NCI-H2227 (cell line): ENCODE data around the gene TMEM163.
A peak's percentile ranks its signal among the peaks of the same experiment; 100 is the strongest.
"Not testable (repeated sequence)": the region's sequence is repeated elsewhere in the genome, so short reads cannot be mapped to it uniquely, and the experiment has no call there.

Source experiments
- DNase-seq: peaks from one replicate; lab custom pipeline; 2025; ENCODE audit not compliant: unreplicated experiment; lab: John Stamatoyannopoulos, UW

Gene TMEM163

DNA sequence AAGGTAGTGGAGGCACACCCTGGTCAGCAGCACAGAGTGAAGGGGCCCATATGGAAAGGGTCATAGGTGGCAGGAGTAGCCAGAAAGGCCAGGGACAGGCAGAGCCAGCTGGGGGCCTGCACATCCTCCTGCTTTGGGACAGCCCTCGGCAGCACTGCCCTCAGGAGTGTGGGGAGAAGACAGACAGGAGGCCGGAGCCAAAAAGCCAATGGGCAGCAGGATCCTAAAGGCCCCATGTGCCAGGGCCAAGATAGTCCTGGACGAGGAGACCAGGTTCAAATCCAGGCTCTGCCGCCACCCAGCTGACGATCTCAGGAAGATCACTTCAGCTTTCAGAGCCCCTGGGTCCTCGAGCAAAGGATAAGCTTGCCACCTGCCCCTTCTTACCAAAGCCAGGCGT is 220.1 kb downstream of the TMEM163 start:
- DNase-seq: no peak

DNA sequence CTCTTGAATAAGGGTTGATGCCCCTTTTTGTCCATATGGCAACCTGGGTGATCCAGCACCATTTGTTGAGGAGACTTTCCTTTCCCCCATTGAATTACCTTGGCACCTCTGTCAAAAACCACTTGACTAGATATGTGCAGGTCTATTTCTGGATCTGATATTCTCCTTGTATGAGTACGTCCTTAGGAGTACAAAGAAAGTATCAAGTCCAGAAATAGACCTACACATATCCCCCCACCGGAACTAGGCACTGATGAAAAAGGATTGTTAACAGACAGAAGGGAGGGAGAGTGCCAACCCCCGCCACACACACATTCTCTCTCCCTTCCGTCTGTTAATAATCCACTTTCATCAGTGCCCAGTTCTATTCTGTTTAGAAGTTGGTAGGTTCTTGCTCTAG is 225.0 kb downstream of the TMEM163 start:
- no peak for DNase-seq

DNA sequence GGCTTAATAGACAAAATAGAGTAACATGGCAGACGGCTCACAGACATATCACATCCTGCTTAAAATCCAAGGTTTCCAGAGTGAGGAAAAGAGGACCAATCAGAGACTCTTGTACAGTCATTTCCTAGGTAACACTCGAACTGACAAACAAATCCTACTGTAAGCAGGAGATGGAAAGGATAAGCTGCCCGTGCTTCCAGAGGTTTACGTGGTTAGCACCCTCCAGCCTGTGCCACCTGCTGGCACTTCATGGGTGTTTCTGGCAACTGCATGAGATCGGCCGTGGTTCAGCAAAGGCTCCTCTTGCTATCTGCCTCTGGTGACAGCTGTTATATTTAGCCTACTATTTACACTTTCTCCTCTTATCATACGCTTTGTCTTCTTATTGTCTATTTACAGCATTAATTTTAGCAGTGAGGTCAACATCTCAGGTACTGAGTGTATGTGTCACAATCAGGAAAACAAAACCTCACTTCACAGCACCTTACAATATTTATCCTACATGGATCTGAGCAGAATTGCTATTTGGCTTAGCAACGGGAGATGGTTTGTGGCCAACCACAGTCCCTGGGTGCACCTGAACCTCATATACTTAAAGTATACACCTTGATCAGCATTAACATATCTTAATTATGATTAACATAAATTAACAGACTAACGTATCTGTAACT is 226.9 kb downstream of the TMEM163 start:
- DNase-seq: peak; percentile 31

DNA sequence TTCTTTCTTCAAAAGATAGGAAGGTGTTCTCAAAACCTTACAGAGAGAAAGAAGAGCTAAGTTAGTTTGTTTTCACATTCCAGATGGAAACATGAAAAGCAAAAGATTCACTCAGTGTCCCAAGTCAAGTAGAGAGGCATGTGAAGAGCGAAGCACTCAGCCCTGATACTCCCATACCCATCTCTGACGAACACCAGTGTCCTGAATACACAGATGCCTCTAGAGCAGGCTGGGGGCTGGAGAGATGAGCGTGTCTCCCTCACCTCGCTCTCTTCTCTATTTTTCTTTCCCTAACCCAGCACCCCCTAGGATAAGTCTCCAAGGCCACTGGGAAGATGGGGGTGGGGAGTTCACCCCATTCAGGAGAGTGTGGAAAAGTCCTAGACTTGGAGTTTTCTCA is 227.8 kb downstream of the TMEM163 start:
- DNase-seq: no peak

DNA sequence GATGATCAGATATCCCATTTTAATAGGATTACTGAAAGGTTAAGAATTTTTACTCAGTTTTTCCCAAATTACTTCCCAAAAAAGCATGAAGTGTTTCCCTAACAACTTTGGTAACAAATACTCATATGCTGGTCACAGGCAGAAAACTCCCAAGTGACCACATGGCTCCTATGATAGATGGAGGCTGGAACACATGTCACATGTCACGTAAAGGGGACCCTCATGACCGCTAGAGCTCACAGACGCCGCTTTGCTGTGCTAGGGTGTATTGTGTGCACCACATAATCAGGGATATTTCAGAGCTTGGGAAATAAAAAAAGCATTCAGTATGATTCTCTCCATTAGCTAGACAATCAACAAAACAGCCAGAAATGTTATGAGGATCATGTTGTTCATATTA is 228.2 kb downstream of the TMEM163 start:
- DNase-seq: no peak

DNA sequence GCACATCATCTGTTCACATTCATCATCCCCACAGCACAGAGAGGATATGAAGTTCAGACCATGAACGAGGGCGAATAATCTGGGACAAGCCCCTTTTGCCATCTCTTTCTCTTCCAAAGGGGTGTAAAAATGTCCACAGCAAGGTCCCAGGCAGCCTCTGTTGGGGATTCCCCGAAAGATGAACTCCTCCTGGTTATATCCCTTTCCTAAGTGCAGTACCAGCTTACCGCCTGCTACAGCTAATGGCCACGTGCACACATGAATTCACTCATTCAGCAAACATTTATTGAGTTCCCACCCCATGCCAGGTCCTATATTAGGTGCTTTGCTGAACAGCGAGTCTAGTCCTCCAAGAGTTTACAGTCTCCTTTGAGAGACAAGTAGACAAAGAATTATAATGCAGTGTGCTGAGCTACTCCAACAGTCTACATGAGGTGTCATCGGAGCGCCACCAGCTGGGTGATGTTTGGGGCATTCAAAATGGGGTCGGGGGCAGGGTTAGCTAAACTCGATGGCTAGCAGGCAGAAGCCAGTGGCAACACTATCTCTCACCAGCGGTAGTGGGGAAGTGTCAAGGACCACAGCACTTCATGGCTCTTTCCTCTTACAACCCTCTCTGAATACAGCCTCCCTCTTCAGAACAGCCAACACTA is 228.9 kb downstream of the TMEM163 start:
- DNase-seq: no peak

DNA sequence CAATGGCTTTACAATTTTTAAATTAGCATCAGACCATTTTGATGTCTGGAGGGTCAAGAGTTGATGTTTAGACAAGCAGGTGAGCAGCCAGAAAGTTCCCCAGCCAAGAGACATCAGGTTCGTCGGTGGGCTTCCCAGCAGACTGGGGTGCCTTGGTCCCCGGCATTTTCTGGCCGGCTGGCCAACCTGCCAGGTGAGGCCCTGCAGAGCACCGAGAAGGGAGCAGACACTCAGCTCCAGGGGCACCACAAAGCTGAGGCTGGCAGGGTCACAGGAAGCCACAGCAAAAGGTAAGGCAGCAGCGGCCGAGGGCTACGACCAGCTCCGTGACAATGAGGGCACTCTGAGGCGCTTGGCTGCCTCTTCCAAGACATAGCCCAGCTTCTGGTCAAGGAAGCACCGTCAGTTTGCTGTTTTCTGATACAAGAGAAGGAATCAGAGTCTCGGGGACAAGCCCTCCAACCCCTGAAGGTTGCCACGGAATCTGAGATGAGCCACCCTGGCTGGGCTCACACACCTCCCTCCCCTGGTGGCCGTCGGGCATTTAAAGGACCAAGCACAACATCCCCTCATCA is 235.9 kb downstream of the TMEM163 start:
- DNase-seq: no peak

DNA sequence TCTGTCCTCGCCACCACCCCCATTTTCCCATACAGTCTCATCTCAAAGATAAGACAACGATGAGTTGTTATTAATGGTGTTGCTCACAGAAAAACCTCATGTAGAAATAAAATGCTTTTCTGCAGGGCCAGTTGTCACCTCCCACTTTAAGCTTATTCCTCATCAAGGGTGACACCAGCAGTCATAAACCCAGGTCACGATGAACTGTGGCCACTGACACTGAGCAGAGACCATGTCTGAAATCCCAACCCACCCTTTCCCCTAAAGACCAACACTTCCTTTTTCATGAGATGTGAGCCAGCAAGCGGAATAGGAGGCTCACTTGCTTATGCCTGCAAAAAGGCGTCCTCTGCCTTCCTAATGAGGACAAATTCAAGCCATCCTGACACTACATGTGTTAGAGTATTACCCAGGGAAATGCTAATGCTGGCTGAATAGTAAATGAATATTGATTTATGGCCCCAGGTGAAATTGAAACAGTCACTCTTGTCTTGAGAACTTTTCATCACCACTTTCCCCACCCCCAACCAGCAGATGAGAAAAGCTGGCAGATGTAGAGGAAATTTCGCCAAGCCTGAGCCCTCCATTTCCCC is 236.6 kb downstream of the TMEM163 start:
- DNase-seq: no peak

DNA sequence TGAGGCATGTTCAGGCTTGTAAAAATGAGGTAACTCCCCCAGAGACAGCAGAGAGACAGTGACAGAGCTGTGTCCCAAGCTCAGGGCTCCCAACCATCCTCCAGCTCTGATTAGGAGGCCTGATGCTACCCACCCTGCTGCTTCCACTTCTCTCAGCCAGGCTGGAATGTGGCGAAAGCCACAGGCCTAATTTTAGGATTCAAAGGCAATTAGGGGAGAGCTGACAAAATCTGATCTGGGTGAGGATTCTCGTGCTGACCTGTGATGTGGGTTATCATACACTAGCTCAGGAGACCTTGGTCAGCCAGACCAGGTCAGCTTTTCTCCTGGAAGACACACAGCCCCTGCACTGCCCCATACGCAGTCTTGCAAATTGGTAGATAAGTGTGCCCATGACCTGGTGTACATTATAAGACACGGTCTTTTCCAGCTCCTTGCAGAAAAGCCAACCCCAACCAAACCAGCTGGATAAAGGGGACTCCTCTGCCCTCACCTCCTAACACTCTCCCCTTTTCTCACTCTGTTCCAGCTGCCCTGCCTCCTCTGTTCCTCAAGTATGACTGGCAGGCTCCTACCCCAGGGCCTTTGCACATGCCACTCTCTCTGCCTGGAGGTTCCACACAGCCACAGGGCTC is 239.0 kb downstream of the TMEM163 start:
- DNase-seq: no peak

DNA sequence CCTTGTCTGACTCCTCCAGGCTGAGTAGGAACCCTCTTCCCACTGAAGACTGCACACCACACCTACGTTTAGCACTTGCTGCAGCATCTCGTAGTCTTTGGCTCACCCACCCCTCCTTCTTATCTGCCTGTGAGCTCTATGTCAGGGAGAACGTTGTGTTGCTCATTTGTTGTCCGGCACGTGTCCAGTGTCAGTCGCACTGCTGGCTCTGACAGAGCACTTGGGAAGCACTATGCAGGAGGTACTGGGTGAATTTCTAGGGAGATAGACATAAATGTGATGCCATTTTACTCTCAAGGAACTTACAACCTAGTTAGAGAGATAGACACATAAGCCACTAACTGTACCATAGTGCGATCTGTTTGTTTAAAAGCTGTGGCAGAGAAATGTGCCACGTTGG is 241.8 kb downstream of the TMEM163 start:
- not testable (repeated sequence) for DNase-seq

DNA sequence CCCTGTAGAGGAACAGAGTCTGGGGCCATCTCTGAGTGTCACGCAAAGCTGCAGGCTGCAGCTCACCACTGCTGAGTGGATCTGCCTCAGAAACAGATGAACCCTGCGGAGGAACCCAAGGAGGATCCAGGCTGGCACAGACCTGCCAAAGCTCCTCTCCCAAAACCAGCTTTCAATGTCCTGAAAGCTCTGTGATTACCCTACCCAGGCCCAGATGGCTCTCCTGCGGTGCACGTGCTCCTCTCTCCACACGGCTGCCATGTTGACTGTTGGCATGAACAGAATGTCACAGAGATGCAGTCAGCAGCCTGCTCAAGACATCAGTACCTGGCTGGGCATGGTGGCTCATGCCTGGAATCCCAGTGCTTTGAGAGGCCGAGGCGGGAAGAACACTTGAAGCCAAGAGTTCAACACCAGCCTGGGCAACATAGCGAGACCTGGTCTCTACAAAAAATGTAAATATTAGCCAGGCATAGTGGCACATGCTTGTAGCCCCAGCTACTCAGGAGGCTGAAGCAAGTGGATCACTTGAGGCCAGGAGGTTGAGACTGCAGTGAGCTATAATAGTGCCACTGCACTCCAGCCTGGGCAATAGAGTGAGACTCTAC is 248.1 kb downstream of the TMEM163 start:
- DNase-seq: no peak

DNA sequence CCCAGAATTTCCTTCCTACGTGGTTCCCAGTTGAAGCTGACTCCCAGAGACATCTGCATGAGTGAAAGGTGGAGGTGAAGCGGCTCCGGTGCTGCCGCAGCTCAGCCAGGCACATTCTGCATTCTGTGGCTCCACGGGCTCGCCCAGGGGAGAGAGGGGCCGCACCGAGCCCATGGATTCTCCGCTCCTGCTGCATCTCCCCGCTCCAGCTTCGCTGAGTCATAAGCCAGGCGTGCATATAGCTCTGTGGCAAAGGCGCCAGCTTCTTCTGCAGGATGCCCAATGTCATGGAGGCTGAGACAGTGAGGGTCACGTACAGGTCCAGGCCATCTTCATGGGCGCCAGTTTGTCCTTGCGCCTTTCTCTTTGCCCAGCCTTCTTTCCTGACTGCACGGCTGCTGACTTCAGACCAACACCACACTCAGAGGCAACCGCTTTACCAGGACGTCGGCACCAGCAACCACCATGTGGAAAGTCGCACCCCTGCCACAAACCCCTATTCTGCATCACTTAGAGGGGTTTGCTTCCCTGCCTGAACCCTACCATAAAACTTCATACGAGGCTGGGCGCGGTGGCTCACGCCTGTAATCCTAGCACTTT is 249.2 kb downstream of the TMEM163 start:
- no peak for DNase-seq

DNA sequence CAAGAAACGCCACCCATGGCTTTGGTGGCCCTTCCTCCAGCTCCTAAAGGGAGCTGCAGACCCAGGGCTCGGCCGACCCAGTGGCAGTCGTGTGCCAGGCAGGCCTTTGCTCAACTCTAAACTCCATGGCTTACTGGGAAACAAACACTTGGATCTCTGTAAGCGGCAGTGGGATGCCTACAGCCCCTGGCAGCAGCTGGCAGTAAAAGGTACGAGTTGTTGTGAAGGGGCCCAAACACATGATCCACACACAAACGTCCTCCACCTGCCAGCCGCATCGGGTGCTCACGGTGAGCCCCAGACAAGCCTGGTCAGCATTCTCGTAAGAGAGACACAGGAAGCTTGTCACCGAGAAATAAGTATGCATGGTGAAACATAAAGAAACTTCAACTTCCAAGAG is 250.0 kb downstream of the TMEM163 start:
- DNase-seq: no peak

DNA sequence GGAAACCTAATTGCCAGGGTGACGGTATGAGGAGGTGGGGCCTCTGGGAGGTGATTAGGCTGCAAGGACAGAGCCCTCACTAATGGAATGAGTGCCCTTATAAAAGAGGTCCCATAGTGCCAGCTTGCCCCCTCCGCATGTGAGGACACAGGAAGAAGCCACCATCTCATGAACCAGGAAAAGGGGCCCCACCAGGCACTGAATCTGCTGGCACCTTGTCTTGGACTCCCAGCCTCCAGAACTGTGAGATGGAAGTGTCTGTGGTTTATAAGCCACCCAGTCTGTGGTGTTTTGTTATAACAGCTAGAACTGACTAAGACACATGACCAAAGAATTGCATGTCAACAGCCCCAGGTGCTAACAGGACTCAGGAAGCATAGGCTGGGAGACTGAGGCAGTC is 250.6 kb downstream of the TMEM163 start:
- no peak for DNase-seq

DNA sequence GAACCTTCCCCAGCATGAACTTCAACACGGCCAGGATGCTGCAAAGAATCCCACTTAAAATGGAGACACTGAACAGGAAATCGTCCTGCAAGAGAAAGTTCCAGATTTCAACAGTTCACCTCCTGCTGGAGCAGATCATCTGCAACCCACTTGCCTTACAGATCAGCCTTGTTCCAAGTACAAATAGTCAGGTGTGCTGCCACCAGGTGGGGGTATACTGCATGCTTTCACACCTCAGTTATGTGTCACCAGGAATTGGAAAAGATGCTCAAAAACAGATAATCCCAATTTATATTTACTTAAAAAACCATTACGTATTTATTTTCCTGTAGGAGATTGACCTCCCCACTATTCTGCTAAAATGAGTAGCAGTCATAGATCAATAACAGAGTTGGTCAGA is 252.7 kb downstream of the TMEM163 start:
- DNase-seq: peak; percentile 57

DNA sequence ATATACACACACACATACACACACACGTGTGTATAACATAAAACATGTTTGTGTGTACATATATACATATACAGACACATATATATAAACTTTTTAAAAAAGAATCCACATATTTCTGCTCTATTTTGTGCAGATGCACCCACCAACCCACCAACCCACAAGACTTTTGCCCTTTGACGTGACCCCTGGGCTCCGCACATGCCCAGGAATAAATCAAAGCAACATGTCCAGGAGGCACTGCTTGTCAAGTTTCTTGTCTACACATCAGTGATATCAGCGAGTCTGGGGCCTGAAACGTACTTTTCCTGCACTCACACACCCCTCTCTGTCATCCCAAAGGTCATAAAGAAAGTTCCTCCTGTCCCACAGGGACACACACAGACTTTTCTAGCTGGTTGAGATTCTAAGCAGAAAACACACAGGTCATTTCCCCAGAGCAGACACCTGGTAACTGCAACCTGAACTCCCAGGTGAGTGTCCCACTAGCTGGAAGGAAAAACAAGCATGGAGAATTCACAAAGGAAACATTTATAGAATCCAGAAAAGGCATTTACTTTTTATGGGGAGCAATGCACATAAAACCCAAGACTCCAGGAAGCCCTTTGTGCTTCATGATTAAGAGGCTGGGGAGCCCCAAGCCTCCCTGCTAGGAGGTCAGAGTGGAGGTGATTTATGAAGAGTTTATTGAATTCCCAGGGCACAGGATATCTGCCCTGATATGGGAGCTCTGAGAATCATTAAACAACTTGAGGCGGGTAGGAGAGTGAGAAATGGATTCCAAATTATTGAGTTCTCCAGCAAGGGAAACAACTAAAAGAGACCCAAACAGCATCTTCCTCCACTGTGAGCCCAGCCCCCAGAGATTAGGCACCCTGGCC is 253.3 kb downstream of the TMEM163 start:
- DNase-seq: no peak

DNA sequence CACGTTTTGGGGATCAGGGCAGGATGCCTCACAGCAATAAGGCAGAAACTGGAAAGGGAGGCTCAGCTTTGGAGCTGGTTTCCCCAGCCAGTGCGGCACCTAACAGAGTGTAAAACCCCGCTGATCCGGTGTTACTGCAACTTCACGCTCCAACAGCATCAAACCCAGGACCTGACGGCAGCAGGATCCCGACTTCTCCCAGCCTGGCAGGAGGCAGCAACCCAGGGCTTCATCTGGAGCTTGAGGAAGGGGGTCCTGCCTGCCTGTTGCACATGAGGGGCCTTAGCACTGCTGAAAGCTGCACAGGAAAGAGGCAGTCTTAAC is 255.1 kb downstream of the TMEM163 start:
- no peak for DNase-seq

DNA sequence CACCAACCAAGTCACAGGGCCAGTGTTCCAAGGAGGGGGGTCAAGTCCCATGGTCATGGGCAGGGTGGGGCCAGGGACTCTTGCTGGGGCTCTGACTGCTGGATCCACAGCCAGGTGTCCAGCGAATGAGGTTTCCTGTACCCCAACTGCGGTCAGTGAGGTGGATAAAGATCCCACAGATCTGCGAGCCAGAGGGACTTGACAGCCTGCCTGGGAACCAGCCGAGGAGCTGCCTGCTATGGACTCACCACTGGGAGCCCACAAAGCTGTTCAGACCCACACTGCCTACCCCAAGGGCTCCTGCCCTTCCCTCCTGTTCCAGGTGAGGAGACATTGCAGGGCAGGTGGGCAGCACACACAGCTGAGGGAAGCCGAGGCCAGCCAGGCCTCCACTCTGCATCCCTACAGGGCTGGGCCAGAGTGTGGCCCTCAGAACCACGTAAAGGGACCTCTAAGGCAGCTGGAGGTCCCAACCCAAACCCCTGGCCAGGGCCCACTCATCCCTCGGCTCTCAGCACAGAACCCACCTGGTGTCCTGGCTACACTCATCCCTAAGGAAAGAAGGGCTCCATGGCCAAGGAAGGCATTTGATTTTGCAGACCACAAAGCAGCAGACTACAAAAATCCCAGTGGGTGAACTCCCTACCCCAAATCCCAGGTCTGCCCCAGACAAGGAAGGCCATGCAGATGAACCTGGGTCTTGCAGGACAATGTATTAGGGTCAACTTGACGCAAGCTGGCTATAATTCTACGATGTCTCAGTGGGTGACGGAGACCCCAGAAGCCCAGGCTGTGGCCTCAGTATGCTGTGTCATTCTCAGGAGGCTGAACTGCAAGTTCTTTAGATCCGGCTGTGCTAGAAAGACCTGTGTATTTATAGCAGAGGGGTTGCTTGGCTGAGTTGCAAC is 255.8 kb downstream of the TMEM163 start:
- no peak for DNase-seq

DNA sequence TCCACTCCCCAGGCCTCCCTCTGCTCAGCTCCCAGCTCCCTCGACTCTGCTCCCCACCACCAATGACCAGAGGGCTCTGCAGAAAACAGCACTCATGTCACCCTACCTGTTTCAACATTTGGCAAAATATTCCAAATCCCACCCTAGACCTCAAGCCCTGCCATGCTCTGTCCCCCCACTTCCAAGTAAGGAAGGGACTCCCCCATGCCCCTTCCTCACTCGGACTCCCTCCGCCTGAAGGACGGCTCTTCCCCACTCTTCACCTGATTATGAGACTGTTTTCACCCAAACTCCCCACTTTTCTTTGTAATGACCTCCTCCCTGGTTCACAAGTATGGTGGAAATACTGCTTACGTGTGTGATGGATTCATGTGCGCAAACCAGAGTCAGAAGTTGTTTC is 256.5 kb downstream of the TMEM163 start:
- no peak for DNase-seq
